OCI-LY7 (cell line): ENCODE data around the gene ZNF268.

Source experiments
- EZH2phosphoT487 ChIP-seq: fragments of 200-600 bp; sonication (generic); IDR thresholded peaks from 2 replicates; pipeline ENCODE4 v1.6.1; 2018; ENCODE audit warnings: low read depth, borderline replicate concordance, mild to moderate bottlenecking, mixed run types, antibody characterized with exemption, low read length, moderate library complexity, mixed read lengths
- TF ChIP-seq, protein P1 (sequence below): fragments of 200-600 bp; sonication (generic); conservative IDR thresholded peaks from 2 replicates; pipeline ENCODE4 v1.5.1; 2014; ENCODE audit warnings: mild to moderate bottlenecking, antibody characterized with exemption, low read length, moderate library complexity, mixed read lengths

DNA sequence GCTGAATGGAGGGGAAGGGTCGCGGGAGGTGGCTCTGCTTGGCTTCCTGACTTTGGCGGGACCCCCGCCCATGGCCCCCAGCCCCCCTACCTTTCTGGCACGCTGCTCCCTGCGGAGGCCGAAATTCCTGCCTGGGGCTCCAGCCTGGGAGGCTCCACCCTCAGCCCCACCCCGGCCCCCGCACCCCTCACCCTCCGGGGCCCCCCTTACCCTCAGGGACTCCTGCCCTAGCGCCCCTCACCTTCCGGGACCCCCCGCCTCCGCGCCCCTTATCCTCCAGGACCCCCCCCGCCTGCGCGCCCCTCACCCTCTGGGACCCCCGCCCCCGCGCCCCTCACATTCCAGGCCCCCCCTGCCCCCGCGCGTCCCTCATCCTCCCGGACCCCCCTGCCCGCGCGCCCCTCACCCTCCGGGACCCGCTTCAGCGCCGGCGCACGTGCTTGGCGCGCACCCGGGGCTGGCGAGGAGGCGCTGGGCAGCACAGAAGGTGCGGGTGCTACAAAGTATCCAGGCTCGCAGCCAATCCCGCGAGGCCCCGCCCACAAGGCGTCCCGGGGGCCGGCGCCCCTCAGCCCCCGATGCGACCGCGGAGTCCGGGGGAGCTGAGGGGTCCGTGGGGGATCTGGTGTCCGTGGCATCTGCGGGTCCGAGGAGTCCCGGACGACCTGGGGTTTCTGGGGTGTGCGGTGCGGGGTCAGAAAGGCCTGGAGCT, 54.3 kb downstream of the ZNF268 start, which contains the start of gene ANHX:
- TF ChIP-seq, protein P1, sequence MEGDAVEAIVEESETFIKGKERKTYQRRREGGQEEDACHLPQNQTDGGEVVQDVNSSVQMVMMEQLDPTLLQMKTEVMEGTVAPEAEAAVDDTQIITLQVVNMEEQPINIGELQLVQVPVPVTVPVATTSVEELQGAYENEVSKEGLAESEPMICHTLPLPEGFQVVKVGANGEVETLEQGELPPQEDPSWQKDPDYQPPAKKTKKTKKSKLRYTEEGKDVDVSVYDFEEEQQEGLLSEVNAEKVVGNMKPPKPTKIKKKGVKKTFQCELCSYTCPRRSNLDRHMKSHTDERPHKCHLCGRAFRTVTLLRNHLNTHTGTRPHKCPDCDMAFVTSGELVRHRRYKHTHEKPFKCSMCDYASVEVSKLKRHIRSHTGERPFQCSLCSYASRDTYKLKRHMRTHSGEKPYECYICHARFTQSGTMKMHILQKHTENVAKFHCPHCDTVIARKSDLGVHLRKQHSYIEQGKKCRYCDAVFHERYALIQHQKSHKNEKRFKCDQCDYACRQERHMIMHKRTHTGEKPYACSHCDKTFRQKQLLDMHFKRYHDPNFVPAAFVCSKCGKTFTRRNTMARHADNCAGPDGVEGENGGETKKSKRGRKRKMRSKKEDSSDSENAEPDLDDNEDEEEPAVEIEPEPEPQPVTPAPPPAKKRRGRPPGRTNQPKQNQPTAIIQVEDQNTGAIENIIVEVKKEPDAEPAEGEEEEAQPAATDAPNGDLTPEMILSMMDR = no peak
- no peak for TF ChIP-seq EZH2phosphoT487
